Right forelimb (tissue), 1 donor: ENCODE results near the gene WDR41.
"Not testable (repeated sequence)": the region's sequence is repeated elsewhere in the genome, so short reads cannot be mapped to it uniquely, and the experiment has no call there.

ENCODE experiments used
- DNase-seq: peaks from one replicate; pipeline ENCODE4 v3.0.0-alpha.2; 2018

WDR41 gene

GRCh38 chr5:77402796-77403195, 89.3 kb downstream of the WDR41 start:
- DNase-seq, result no peak

DNA sequence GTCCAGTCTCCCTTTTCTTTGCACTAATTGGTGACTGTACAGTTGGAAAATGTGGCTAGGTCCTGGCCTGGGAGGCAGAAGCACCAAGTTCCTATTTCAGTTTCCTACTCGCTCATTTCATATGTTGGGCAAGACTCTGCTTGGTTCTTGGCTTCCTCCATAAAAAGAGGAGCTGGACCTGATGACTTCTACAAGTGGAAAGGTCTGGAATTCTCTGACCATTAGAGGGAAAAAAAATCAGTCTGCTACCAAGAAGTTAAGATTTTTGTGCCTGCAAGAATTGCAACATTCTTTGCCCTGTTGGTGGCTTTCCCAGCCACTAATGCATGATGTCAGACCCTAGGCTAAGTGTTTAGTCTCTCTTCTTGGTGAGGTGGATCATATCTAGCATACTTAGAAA, 91.5 kb downstream of the WDR41 start:
- DNase-seq, result no peak

GRCh38 chr5:77398896-77399295, 93.2 kb downstream of the WDR41 start:
- DNase-seq, result no peak

DNA sequence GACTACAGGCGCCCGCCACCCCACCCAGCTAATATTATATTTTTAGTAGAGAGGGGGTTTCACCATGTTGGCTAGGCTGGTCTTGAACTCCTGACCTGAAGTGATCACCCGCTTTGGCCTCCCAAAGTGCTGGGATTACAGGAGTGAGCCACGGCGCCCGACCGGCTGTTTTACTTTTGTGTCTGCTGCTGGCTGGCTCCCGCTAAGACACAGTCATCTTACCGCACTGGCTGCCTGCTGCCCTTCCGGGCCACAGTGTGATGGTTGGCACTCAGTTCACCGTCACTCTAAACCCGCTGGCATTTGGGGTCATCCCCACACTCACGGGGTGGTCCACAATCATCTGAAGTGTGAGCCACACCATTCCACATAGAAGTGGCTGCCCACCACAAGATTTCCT, 93.7 kb downstream of the WDR41 start:
- no peak for DNase-seq

GRCh38 chr5:77397686-77398292, 94.3 kb downstream of the WDR41 start:
- DNase-seq, result no peak

DNA sequence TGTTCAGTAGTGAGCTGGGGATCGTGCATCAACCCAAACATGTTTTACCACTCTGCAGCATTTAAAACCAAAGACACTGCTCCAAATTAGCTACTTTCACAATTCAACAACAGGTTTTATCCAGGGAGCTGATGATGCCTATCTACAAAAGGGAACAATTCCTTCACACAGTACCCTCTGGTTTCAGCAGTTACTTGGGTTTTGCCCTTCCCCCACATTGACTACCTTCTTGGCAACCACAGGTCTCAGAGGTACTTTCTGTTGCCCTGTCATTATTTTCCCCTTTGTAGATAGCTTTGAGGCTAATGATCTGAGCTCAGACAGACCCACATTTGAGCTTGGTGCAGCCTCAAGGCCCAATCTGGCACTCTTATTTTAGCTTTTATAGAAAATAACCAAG, 96.1 kb downstream of the WDR41 start:
- DNase-seq, result no peak

- no peak for DNase-seq
These were observed 97.9 kb downstream of the WDR41 start for GRCh38 chr5:77394064-77394715.

DNA sequence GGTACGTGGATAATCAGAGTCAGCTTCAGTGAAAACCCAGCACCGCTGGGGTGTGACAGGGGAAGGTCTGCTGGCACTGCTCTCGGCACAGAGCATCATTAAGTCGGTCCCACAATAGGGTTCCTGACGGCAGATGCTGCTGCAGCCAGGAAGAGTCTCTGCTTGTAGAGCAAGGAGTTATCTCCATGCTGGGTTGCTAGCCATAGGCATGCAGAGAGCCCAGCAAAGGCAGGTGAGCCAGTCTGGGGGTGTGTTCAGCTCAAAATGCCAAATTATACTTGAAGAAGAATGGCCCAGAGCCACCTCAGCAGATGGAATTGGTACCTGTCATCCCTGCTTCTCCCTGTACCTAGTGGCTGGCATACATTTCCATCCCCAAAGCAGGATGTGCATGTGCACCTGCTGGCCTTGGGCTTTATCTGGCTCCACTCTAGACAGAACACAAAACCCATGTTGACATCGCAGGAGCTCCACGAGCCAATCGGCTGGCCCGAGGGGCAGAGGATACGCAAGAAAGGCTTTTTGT, 100.8 kb downstream of the WDR41 start:
- DNase-seq, result no peak

DNA sequence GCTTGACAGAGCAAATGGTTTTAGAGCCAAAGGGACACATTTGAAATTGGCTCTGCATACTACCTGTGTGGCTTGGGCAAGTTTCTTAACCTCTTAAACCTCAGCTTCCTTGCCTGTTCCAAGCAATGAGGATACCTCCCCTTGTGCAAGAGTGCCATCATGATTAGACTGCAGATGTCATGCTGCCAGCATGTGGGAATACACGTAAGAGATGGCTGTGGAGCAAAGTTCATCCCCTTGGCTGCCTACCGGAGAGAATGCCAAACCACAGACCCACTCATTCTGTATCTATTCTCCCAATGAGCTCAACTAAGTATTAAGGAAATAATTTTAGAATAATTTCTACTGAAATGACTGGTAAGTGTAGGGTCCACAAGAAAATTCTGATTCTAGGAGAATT, 101.3 kb downstream of the WDR41 start:
- DNase-seq, result no peak

GRCh38 chr5:77390221-77390620, 101.9 kb downstream of the WDR41 start:
- DNase-seq, result no peak

DNA sequence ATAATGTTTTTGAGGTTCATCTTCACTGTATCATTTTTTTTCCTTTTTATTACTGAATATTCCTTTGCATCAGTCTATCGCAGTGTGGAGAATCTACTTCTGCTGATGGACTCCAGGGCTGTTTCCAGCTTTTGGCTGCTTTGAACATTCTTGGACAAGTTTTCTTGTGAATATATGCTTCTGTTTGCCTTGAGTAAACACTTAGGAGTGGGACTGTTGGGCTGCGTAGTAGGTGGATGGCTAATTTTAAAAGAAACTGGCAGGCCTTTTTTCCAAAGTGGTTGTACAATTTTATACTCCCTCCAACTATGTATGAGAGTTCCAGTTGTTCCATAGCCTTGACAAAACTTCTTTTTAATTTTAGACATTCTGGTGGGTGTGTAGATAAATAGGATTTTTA, 102.4 kb downstream of the WDR41 start:
- no peak for DNase-seq

GRCh38 chr5:77386340-77386739, 105.8 kb downstream of the WDR41 start:
- DNase-seq, result not testable (repeated sequence)

- not testable (repeated sequence) for DNase-seq
These were observed 108.8 kb downstream of the WDR41 start for GRCh38 chr5:77383336-77383735.
